Measurements from ENCODE around the gene METAP2.

- TF ChIP-seq CTCF (IDR thresholded peaks at IDR 0.05; ENCODE audit: low read depth, low read length, poor library complexity, severe bottlenecking) (no peak), EZH2phosphoT487 (IDR thresholded peaks at IDR 0.05; ENCODE audit: borderline replicate concordance, low read length) (no peak)
These were observed 44.8 kb upstream of the METAP2 start for GRCh38 chr12:95429172-95429510.

All from DOHH2 (cell line).